ENCODE measurements around the gene TEX26.
A peak's percentile ranks its signal among the peaks of the same experiment; 100 is the strongest.

Gene TEX26

DNA sequence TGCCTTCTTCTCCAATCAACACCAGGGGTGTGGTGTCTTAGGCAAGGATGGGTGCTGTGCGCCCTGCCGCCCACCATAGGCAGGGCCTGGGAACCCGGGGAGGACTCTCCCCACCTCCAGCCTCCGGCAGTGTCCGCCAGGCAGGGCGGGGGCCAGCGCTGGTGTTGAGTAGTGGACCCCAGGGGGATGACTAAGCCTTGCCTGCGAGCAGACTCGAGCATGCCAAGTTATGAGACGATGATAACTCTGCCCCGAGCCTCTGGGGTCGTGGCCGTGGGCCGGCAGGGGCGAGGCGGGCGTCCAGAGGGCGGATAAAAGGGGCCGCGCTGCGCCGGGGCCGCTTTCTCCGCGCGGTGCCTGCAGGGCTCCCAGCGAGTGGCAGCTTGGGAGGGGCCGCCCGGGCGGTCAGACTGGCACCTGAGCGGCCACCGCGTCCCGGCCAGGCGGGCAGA is 26.5 kb upstream of the TEX26 start, which contains the start of gene MEDAG:
TSS of gene MEDAG (plus strand) at position 340 of the 452 bp plus-strand sequence. CDS start 245 bp downstream, outside the sequence.
- Histone ChIP-seq H3K27me3 (no peaks in the 10 kb centered on the region), H3K9me3 (no peaks in the 10 kb centered on the region), H3K4me3 (ENCODE audit: low read depth, low read length) (no peak within 1 kb of the TSS), H3K4me1 (peaks cover 8% of the 10 kb centered on the region), H3K36me3 (no peaks in the 10 kb centered on the region)
- no peak for DNase-seq
- TF ChIP-seq, protein P1, sequence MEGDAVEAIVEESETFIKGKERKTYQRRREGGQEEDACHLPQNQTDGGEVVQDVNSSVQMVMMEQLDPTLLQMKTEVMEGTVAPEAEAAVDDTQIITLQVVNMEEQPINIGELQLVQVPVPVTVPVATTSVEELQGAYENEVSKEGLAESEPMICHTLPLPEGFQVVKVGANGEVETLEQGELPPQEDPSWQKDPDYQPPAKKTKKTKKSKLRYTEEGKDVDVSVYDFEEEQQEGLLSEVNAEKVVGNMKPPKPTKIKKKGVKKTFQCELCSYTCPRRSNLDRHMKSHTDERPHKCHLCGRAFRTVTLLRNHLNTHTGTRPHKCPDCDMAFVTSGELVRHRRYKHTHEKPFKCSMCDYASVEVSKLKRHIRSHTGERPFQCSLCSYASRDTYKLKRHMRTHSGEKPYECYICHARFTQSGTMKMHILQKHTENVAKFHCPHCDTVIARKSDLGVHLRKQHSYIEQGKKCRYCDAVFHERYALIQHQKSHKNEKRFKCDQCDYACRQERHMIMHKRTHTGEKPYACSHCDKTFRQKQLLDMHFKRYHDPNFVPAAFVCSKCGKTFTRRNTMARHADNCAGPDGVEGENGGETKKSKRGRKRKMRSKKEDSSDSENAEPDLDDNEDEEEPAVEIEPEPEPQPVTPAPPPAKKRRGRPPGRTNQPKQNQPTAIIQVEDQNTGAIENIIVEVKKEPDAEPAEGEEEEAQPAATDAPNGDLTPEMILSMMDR (IDR thresholded peaks at IDR 0.05; ENCODE audit: low read depth, low read length): no peak

DNA sequence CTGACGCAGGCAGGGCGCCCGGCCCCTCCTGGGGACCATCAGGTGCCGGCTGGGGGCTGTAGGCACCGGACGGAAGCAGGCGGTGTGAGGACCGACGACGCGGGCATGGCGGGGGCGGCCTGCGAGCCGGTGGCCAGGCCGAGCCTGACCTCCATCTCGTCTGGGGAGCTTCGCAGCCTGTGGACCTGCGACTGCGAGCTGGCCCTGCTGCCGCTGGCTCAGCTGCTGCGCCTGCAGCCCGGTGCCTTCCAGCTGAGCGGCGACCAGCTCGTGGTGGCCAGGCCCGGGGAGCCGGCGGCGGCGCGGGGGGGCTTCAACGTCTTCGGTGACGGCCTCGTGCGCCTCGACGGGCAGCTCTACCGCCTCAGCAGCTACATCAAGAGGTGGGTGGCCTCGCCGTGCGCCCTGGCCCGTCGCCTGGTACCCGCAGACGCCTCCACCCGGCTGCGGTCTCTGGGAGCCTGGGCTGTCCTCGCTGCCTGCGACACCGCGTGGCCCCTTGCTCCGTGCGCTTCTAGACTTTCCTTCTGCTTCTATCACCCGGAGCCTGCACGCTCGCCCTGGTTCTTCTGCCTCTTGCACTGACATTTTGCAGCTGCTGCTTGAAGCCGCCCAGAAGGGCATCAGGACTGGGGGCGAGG is 25.9 kb upstream of the TEX26 start:
- H3K4me3 ChIP-seq (ENCODE audit: low read depth, low read length): no peak overlapping the region
- H3K27me3 ChIP-seq: no peaks in the 10 kb centered on the region
- no peak for DNase-seq
- TF ChIP-seq, protein P1 (IDR thresholded peaks at IDR 0.05; ENCODE audit: low read depth, low read length): no peak
- peaks cover 8% of the 10 kb centered on the region for H3K4me1 ChIP-seq
- H3K36me3 ChIP-seq: no peaks in the 10 kb centered on the region
- H3K9me3 ChIP-seq: no peaks in the 10 kb centered on the region

DNA sequence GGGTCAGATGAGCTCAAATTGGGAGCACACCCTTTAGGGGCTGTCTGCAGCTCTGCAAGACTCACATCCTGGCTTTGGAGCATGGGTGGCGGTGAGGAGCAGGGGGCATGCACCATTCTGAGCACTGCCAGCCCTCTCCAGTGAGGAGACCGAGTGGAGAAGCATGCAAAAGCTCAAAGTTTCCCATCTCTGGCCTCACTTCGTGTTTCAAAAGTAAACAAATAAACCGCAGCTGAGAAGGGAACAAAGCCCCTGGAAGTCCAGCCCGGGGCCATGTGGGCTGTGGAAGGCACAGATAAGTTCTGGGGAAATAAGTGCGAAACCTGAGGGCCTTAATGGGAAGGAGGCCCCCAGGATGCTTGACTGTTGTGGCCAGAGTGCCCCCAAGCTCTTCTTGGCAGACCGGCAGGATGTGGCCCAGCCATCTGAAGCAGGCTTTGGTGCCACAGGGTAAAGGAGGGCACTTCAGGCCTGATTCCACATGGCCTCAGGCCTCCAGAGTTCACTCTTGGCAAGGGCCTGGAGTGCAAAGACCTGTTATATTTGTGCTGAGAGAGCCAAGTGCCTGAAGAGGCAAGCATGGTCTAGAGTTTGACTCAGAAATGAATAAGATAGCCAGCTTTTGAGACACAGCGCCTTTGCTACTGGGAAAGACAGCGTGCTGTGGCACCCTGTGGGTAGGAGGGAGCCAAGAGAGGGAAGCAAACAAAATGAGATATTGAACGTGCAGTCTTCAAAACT is 25.2 kb upstream of the TEX26 start:
- no peak overlapping the region for H3K4me3 ChIP-seq (ENCODE audit: low read depth, low read length)
- TF ChIP-seq, protein P1 (IDR thresholded peaks at IDR 0.05; ENCODE audit: low read depth, low read length): no peak
- no peaks in the 10 kb centered on the region for H3K36me3 ChIP-seq
- DNase-seq: no peak
- peaks cover 8% of the 10 kb centered on the region for H3K4me1 ChIP-seq
- no peaks in the 10 kb centered on the region for H3K27me3 ChIP-seq
- H3K9me3 ChIP-seq: no peaks in the 10 kb centered on the region

DNA sequence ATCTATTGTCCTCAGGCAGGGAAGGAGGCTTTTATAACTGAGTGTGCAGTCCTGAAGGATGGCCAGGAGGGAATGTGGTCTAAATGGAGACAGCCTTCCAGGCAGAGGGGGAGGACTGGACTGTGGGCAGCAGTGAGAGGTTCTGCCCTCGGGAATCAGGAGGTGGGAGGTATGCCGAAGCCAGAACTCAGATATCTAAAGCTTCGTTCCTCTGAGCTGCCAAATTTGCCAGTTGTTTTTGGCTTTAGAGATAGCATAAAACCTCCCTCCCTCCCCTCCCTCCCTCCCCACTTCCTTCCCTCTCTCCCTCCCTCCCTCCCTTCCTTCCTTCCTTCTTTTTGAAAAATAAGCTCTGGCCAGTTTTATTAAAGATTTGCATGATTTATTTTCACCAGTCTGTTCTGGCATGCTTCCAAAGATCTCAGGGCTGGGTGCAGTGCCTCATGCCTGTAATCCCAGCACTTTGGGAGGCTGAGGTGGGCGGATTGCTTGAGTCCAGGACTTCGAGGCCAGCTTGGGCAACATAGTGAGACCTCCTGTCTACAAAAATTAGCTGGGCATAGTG is 24.0 kb upstream of the TEX26 start:
- Histone ChIP-seq H3K36me3 (no peaks in the 10 kb centered on the region), H3K4me1 (peaks cover 8% of the 10 kb centered on the region), H3K9me3 (no peaks in the 10 kb centered on the region), H3K27me3 (no peaks in the 10 kb centered on the region), H3K4me3 (ENCODE audit: low read depth, low read length) (no peak overlapping the region)
- peak; percentile 25 for DNase-seq
- TF ChIP-seq, protein P1 (IDR thresholded peaks at IDR 0.05; ENCODE audit: low read depth, low read length): no peak

DNA sequence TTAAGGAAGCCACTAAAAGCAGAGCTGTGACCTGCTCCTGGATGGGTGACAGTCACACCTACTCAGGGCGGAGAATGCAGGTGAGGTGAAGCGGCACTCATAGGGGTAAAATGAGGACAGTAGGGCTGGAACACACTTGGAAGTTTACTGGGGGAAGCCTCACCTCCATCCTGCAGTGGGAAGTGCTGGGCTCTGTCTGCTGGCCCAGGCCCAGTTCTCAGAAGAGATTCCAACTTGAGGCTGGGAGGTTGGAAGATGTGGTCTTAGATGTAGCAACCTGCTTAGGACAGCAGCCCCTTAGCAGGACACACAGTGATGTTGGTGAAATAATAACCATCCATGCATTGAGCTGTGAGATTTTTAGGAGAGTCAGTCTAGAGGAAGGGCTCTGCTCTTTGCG is 21.8 kb upstream of the TEX26 start:
- H3K4me1 ChIP-seq: peaks cover 8% of the 10 kb centered on the region
- no peaks in the 10 kb centered on the region for H3K27me3 ChIP-seq
- H3K36me3 ChIP-seq: no peaks in the 10 kb centered on the region
- TF ChIP-seq, protein P1 (IDR thresholded peaks at IDR 0.05; ENCODE audit: low read depth, low read length): no peak
- no peak for DNase-seq
- no peaks in the 10 kb centered on the region for H3K9me3 ChIP-seq
- no peak overlapping the region for H3K4me3 ChIP-seq (ENCODE audit: low read depth, low read length)

Measured in BE2C (cell line).